ENCODE data around the gene DENND1C.
A peak's percentile ranks its signal among the peaks of the same experiment; 100 is the strongest.
"Not testable (repeated sequence)": the region's sequence is repeated elsewhere in the genome, so short reads cannot be mapped to it uniquely, and the experiment has no call there.

Gene DENND1C

GRCh38 chr19:6516659-6517291, 35.2 kb upstream of the DENND1C start:
- peak overlapping the region; percentile 87 for H3K4me3 Mint-ChIP-seq
- H3K9me3 Mint-ChIP-seq = no peaks in the 10 kb centered on the region
- intact Hi-C loops (cut with micrococcal nuclease) = loop anchor here (2.0 kb wide), 3 partner anchors 116 to 346 kb away; partner anchors contain the start of gene GPR108
- peaks cover 12% of the 10 kb centered on the region for H3K36me3 Mint-ChIP-seq (ENCODE audit: low read depth)
- peak overlapping the region; percentile 85 for H3K27ac Mint-ChIP-seq
- H3K4me1 Mint-ChIP-seq (ENCODE audit: low read depth) = peaks cover 39% of the 10 kb centered on the region
- H3K27me3 Mint-ChIP-seq = peaks cover 35% of the 10 kb centered on the region

- Mint-ChIP-seq H3K36me3 (ENCODE audit: low read depth) (peaks cover 12% of the 10 kb centered on the region), H3K4me1 (ENCODE audit: low read depth) (peaks cover 37% of the 10 kb centered on the region), H3K9me3 (no peaks in the 10 kb centered on the region), H3K27me3 (peaks cover 39% of the 10 kb centered on the region), H3K27ac (peak overlapping the region; percentile 85), H3K4me3 (peak overlapping the region; percentile 87)
- intact Hi-C loops (cut with micrococcal nuclease) = loop anchor here (2.0 kb wide), 3 partner anchors 117 to 347 kb away; partner anchors contain the start of gene GPR108
These were observed 34.6 kb upstream of the DENND1C start for GRCh38 chr19:6516018-6516658.

GRCh38 chr19:6514926-6515544, 33.4 kb upstream of the DENND1C start:
- Mint-ChIP-seq H3K27me3 (peaks cover 35% of the 10 kb centered on the region), H3K36me3 (ENCODE audit: low read depth) (peaks cover 12% of the 10 kb centered on the region), H3K4me3 (no peak overlapping the region), H3K27ac (no peak overlapping the region), H3K9me3 (no peaks in the 10 kb centered on the region), H3K4me1 (ENCODE audit: low read depth) (peaks cover 37% of the 10 kb centered on the region)
- intact Hi-C loops (cut with micrococcal nuclease) = no loop called here

- Mint-ChIP-seq H3K27ac (peak overlapping the region; percentile 3), H3K9me3 (no peaks in the 10 kb centered on the region), H3K36me3 (ENCODE audit: low read depth) (peaks cover 12% of the 10 kb centered on the region), H3K4me1 (ENCODE audit: low read depth) (peaks cover 41% of the 10 kb centered on the region), H3K4me3 (no peak overlapping the region), H3K27me3 (peaks cover 30% of the 10 kb centered on the region)
- intact Hi-C loops (cut with micrococcal nuclease) = no loop called here
These were observed 32.5 kb upstream of the DENND1C start for GRCh38 chr19:6514089-6514488.

- no peak overlapping the region for H3K4me3 Mint-ChIP-seq
- H3K27ac Mint-ChIP-seq = no peak overlapping the region
- intact Hi-C loops (cut with micrococcal nuclease) = no loop called here
- H3K36me3 Mint-ChIP-seq (ENCODE audit: low read depth) = no peaks in the 10 kb centered on the region
- peaks cover 14% of the 10 kb centered on the region for H3K27me3 Mint-ChIP-seq
- peaks cover 11% of the 10 kb centered on the region for H3K4me1 Mint-ChIP-seq (ENCODE audit: low read depth)
- H3K9me3 Mint-ChIP-seq = no peaks in the 10 kb centered on the region
These were observed 29.0 kb upstream of the DENND1C start for GRCh38 chr19:6510618-6511017.

GRCh38 chr19:6509118-6509971, 27.8 kb upstream of the DENND1C start:
- no peaks in the 10 kb centered on the region for H3K36me3 Mint-ChIP-seq (ENCODE audit: low read depth)
- H3K4me1 Mint-ChIP-seq (ENCODE audit: low read depth) = peaks cover 5% of the 10 kb centered on the region
- H3K27ac Mint-ChIP-seq = no peak overlapping the region
- H3K4me3 Mint-ChIP-seq = no peak overlapping the region
- H3K9me3 Mint-ChIP-seq = no peaks in the 10 kb centered on the region
- intact Hi-C loops (cut with micrococcal nuclease) = no loop called here
- peaks cover 14% of the 10 kb centered on the region for H3K27me3 Mint-ChIP-seq

- H3K4me1 Mint-ChIP-seq (ENCODE audit: low read depth); intact Hi-C loops (cut with micrococcal nuclease); H3K4me3 Mint-ChIP-seq; H3K27ac Mint-ChIP-seq; H3K9me3 Mint-ChIP-seq; H3K36me3 Mint-ChIP-seq (ENCODE audit: low read depth): not testable (repeated sequence)
- peaks cover 24% of the 10 kb centered on the region for H3K27me3 Mint-ChIP-seq
These were observed 26.6 kb upstream of the DENND1C start for GRCh38 chr19:6508028-6508771.

- Mint-ChIP-seq H3K9me3 (no peaks in the 10 kb centered on the region), H3K27ac (no peak overlapping the region), H3K36me3 (ENCODE audit: low read depth) (no peaks in the 10 kb centered on the region), H3K4me3 (no peak overlapping the region), H3K4me1 (ENCODE audit: low read depth) (peaks cover 17% of the 10 kb centered on the region), H3K27me3 (peaks cover 57% of the 10 kb centered on the region)
- intact Hi-C loops (cut with micrococcal nuclease) = no loop called here
These were observed 22.0 kb upstream of the DENND1C start for GRCh38 chr19:6503407-6504201.

- intact Hi-C loops (cut with micrococcal nuclease) = no loop called here
- Mint-ChIP-seq H3K36me3 (ENCODE audit: low read depth) (no peaks in the 10 kb centered on the region), H3K27ac (no peak within 1 kb of the TSS), H3K27me3 (peaks cover 59% of the 10 kb centered on the region), H3K9me3 (no peaks in the 10 kb centered on the region), H3K4me1 (ENCODE audit: low read depth) (peaks cover 24% of the 10 kb centered on the region), H3K4me3 (peak within 1 kb of the TSS; percentile 35)
These were observed 20.4 kb upstream of the DENND1C start, which contains the start of gene TUBB4A for GRCh38 chr19:6501740-6502648. Gene TUBB4A (minus strand): TSS chr19:6502309. CDS start chr19:6502212, 97 bp downstream.

GRCh38 chr19:6500837-6501739, 19.5 kb upstream of the DENND1C start:
- H3K4me3 Mint-ChIP-seq = peak overlapping the region; percentile 35
- H3K36me3 Mint-ChIP-seq (ENCODE audit: low read depth) = no peaks in the 10 kb centered on the region
- intact Hi-C loops (cut with micrococcal nuclease) = no loop called here
- H3K27ac Mint-ChIP-seq = no peak overlapping the region
- peaks cover 24% of the 10 kb centered on the region for H3K4me1 Mint-ChIP-seq (ENCODE audit: low read depth)
- peaks cover 58% of the 10 kb centered on the region for H3K27me3 Mint-ChIP-seq
- no peaks in the 10 kb centered on the region for H3K9me3 Mint-ChIP-seq

GRCh38 chr19:6499052-6499790, 17.6 kb upstream of the DENND1C start:
- Mint-ChIP-seq H3K4me1 (ENCODE audit: low read depth) (peaks cover 24% of the 10 kb centered on the region), H3K4me3 (no peak overlapping the region), H3K27me3 (peaks cover 57% of the 10 kb centered on the region), H3K9me3 (no peaks in the 10 kb centered on the region), H3K27ac (peak overlapping the region; percentile 47), H3K36me3 (ENCODE audit: low read depth) (no peaks in the 10 kb centered on the region)
- intact Hi-C loops (cut with micrococcal nuclease) = no loop called here

Measured in dendritic cell treated with granulocyte-macrophage colony-stimulating factor and Interleukin-4, amounts not matched to agents 40 ng/mL and 50 ng/mL, for 4 days (primary cell).